CD4-positive, alpha-beta T cell treated with Interleukin-15 for 4 hours (primary cell): Measurements from ENCODE around the gene CNGA3.

Experiments
- DNase-seq: peaks from one replicate; pipeline ENCODE4 v3.0.0-alpha.2; 2020; ENCODE audit warnings: low spot score

Gene CNGA3

GRCh38 chr2:98378196-98378595 lies 31.9 kb downstream of the CNGA3 start:
- DNase-seq: no peak

- DNase-seq: no peak
Measured at GRCh38 chr2:98378901-98379300, 32.6 kb downstream of the CNGA3 start.

GRCh38 chr2:98379311-98380202 lies 33.3 kb downstream of the CNGA3 start:
- DNase-seq: no peak

GRCh38 chr2:98380203-98380535 lies 33.9 kb downstream of the CNGA3 start:
- DNase-seq: no peak

GRCh38 chr2:98381494-98381893 lies 35.2 kb downstream of the CNGA3 start:
- DNase-seq: no peak

- DNase-seq: no peak
Measured at GRCh38 chr2:98382086-98382485, 35.8 kb downstream of the CNGA3 start.

- no peak for DNase-seq
Measured at GRCh38 chr2:98382739-98383138, 36.5 kb downstream of the CNGA3 start.

GRCh38 chr2:98383166-98383565 lies 36.9 kb downstream of the CNGA3 start:
- DNase-seq: no peak

- DNase-seq: peak; percentile 68
Measured at GRCh38 chr2:98385050-98385699, 38.9 kb downstream of the CNGA3 start.

- no peak for DNase-seq
Measured at GRCh38 chr2:98387478-98387877, 41.2 kb downstream of the CNGA3 start.

GRCh38 chr2:98388081-98388480 lies 41.8 kb downstream of the CNGA3 start:
- no peak for DNase-seq

- DNase-seq: no peak
Measured at GRCh38 chr2:98388601-98389250, 42.5 kb downstream of the CNGA3 start.

- no peak for DNase-seq
Measured at GRCh38 chr2:98389251-98389605, 43.0 kb downstream of the CNGA3 start.

GRCh38 chr2:98390571-98391476 lies 44.6 kb downstream of the CNGA3 start:
- DNase-seq: no peak

GRCh38 chr2:98391581-98392270 lies 45.5 kb downstream of the CNGA3 start:
- DNase-seq: no peak

- DNase-seq: no peak
Measured at GRCh38 chr2:98393354-98393753, 47.1 kb downstream of the CNGA3 start.

GRCh38 chr2:98394595-98395153 lies 48.4 kb downstream of the CNGA3 start:
- DNase-seq: no peak

- no peak for DNase-seq
Measured at GRCh38 chr2:98395977-98396376, 49.7 kb downstream of the CNGA3 start.

GRCh38 chr2:98396745-98397355 lies 50.6 kb downstream of the CNGA3 start:
- no peak for DNase-seq

GRCh38 chr2:98399140-98399539 lies 52.9 kb downstream of the CNGA3 start:
- DNase-seq: no peak

GRCh38 chr2:98403878-98404277 lies 57.6 kb downstream of the CNGA3 start:
- no peak for DNase-seq
